BLaER1 treated with 17β-estradiol and CSF1 and Interleukin-3, amounts not matched to agents 10 nM and 100 nM (cell line): ENCODE measurements around the gene NOXO1.

Experiments used
- H3K27ac ChIP-seq, 11 experiments: shearing (Covaris generic); formaldehyde crosslinking; 2 replicates each; pipeline ENCODE4 v1.8.1; 2022
- H3K27me3 ChIP-seq, 11 experiments: shearing (Covaris generic); formaldehyde crosslinking; 2 replicates each; pipeline ENCODE4 v1.8.1; 2022
- H3K36me3 ChIP-seq, 11 experiments: shearing (Covaris generic); formaldehyde crosslinking; 2 replicates each; pipeline ENCODE4 v1.8.1; 2022
- H3K4me1 ChIP-seq, 10 experiments: shearing (Covaris generic); formaldehyde crosslinking; 2 replicates each; pipeline ENCODE4 v1.8.1; 2022
- H3K4me2 ChIP-seq, 11 experiments: shearing (Covaris generic); formaldehyde crosslinking; 2 replicates each; pipeline ENCODE4 v1.8.1; 2022
- H3K4me3 ChIP-seq, 10 experiments: shearing (Covaris generic); formaldehyde crosslinking; 2 replicates each; pipeline ENCODE4 v1.8.1; 2022
- H3K9ac ChIP-seq, 11 experiments: shearing (Covaris generic); formaldehyde crosslinking; 2 replicates each; pipeline ENCODE4 v1.8.1; 2022
- H3K9me3 ChIP-seq, 11 experiments: shearing (Covaris generic); formaldehyde crosslinking; replicated peaks in 1 of 11; 2 replicates each; pipeline ENCODE4 v1.8.1; 2022
- H4K20me1 ChIP-seq, 11 experiments: shearing (Covaris generic); formaldehyde crosslinking; 2 replicates each; pipeline ENCODE4 v1.8.1; 2022
- Cebpa-rat ChIP-seq, 11 experiments: shearing (Covaris generic); IDR thresholded peaks; 2 replicates each; pipeline ENCODE4 v1.8.1; 2022

NOXO1 gene

DNA sequence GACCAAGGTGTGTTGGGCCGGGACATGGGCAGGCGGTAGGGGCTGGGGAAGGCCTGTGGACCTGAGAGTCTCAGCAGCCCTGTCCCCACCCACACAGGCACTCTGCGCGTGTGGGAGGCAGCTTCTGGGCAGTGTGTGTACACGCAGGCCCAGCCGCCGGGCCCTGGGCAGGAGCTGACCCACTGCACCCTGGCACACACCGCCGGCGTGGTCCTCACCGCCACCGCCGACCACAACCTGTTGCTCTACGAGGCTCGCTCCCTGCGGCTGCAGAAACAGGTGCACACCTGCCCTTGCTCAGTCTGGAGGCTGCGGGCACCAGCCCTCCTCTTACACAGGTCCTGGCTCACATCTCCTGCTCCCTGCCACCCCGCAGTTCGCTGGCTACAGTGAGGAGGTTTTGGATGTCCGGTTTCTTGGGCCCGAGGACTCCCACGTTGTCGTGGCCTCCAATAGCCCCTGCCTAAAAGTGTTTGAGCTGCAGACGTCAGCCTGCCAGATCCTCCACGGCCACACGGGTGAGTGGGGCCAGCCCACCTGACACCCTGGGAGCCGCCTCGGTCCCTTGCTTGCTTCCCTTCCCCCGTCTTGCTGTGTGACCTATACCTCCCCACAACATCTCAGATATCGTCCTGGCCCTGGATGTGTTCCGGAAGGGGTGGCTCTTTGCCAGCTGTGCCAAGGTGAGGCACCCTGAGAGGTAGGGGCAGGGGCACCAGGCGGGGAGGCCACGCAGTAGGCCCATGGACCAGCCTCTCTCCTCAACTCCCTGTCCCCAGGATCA, 5.6 kb downstream of the NOXO1 start:
- Histone ChIP-seq H3K4me2 (no peak overlapping the region), H3K27me3 (peaks cover 27 to 33% (median 31%) of the 10 kb centered on the region in 11 experiments), H3K4me3 (no peak overlapping the region), H3K27ac (no peak overlapping the region), H4K20me1 (peaks cover 0 to 84% (median 69%) of the 10 kb centered on the region in 11 experiments; a peak in 19 of 22 replicates), H3K9me3 (no peaks in the 10 kb centered on the region), H3K36me3 (peaks cover 54 to 65% (median 57%) of the 10 kb centered on the region in 11 experiments), H3K9ac (no peak overlapping the region), H3K4me1 (peaks cover 19 to 37% (median 24%) of the 10 kb centered on the region in 10 experiments)
- no peak for TF ChIP-seq Cebpa-rat (IDR thresholded peaks at IDR 0.05)

DNA sequence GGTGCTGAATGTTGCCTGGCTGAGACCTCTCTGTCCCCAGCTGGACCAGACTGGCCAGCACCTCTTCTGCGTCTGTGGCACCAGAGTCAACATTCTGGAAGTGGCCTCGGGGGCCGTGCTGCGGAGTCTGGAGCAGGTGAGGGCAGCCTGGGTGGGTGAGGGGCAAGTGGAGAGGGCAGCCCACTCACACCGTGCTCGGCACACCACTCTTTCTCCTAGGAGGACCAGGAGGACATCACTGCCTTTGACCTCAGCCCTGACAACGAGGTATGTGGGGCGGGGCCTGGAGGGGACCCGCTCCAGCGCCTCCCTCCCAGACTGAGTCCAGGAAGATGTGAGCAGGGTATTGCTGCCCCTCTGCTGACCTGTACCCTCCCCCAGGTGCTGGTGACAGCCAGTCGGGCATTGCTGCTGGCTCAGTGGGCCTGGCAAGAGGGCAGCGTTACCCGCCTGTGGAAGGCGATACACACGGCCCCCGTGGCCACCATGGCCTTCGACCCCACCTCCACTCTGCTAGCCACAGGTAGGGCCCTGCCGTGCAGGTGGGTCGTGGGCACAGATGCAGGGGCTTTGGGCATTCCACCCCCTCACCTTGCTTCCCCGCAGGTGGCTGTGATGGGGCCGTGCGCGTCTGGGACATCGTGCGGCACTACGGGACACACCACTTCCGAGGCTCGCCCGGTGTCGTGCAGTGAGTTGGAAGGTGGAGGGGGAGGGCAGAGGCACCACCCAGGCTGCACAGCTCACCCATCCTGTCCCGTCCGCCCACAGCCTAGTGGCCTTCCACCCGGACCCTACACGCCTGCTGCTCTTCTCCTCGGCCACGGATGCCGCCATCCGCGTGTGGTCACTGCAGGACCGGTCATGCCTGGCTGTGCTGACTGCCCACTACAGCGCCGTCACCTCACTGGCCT, 6.9 kb downstream of the NOXO1 start:
- Histone ChIP-seq H4K20me1 (peaks cover 0 to 72% (median 57%) of the 10 kb centered on the region in 11 experiments; a peak in 19 of 22 replicates), H3K4me2 (no peak overlapping the region; a peak in 1 of 22 replicates), H3K9ac (0 out of 22 replicates have a peak overlapping the region, but pooled peaks of 1 of the 11 experiments have one; percentile 92), H3K27ac (no peak overlapping the region), H3K27me3 (peaks cover 15 to 21% (median 19%) of the 10 kb centered on the region in 11 experiments), H3K36me3 (peaks cover 52 to 61% (median 55%) of the 10 kb centered on the region in 11 experiments), H3K9me3 (no peaks in the 10 kb centered on the region), H3K4me1 (peaks cover 23 to 30% (median 26%) of the 10 kb centered on the region in 10 experiments), H3K4me3 (no peak overlapping the region)
- TF ChIP-seq Cebpa-rat (IDR thresholded peaks at IDR 0.05), result no peak

DNA sequence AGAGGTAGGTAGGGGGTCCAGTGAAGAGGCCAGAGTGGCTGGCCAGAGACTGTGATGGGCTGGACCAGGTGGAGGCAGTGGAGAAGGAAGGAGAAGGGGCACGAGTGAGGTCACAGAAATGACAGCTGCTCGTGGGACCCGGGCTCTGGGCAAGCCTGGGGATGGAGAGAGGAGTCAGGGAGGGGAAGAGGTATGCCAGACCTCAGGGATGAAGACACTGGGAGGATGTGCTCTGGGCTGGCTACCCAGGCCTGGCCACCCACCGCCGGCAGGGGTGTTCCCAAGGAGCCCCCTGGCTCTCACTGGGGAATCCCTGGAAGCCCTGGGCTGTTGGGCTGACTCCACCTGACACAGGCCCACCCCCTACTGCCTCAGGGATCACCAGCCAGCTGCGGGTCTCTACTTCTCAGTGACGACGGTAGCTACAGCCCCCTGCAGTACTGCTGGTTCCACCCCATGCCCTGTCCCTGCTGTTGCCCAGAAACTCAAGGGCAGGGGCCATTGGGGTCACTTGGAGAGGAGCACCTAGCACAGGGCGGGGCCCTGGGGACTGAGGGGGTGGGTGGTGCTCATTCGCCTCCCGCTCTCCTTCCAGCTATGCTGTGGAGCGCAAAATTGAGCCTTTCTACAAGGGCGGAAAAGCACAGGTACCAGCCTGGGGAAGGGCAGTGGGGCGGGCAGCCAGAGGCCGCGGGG, 7.7 kb downstream of the NOXO1 start:
- Histone ChIP-seq H3K27ac (no peak overlapping the region), H3K4me2 (peak overlapping the region; percentile 96 to 100 (median 99)), H3K27me3 (peaks cover 7 to 13% (median 11%) of the 10 kb centered on the region in 11 experiments), H4K20me1 (peaks cover 0 to 64% (median 49%) of the 10 kb centered on the region in 11 experiments; a peak in 19 of 22 replicates), H3K36me3 (peaks cover 45 to 53% (median 47%) of the 10 kb centered on the region in 11 experiments), H3K9me3 (no peaks in the 10 kb centered on the region), H3K4me1 (peaks cover 23 to 28% (median 26%) of the 10 kb centered on the region in 10 experiments), H3K4me3 (peak overlapping the region in 9 of 10 experiments; percentile 85 to 98 (median 97); a peak in 12 of 20 replicates), H3K9ac (peak overlapping the region; percentile 85 to 96 (median 91); a peak in 19 of 22 replicates)
- no peak for TF ChIP-seq Cebpa-rat (IDR thresholded peaks at IDR 0.05)

DNA sequence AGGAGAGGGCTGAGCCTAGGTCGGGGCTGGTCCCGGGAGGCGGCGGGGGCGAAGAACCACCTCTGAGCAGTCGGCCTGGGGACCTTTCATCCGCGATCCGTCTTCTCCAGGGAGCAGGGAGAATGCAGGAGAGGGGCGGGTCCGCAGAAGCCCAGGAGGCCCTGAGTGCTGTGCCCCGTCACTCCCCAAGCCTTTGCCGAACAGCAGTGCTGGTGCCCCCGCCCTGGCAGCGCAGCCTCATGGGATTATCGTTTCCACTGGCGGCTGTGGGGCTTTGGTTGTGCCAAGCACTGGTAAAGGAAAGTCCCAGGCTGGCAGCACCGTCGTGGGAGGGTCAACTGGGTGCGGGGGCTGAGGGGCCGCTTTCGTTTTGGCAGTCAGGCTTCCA, 8.8 kb downstream of the NOXO1 start:
- TF ChIP-seq Cebpa-rat (IDR thresholded peaks at IDR 0.05), result no peak
- H3K27ac ChIP-seq, result peak overlapping the region; percentile 85 to 96 (median 90)

DNA sequence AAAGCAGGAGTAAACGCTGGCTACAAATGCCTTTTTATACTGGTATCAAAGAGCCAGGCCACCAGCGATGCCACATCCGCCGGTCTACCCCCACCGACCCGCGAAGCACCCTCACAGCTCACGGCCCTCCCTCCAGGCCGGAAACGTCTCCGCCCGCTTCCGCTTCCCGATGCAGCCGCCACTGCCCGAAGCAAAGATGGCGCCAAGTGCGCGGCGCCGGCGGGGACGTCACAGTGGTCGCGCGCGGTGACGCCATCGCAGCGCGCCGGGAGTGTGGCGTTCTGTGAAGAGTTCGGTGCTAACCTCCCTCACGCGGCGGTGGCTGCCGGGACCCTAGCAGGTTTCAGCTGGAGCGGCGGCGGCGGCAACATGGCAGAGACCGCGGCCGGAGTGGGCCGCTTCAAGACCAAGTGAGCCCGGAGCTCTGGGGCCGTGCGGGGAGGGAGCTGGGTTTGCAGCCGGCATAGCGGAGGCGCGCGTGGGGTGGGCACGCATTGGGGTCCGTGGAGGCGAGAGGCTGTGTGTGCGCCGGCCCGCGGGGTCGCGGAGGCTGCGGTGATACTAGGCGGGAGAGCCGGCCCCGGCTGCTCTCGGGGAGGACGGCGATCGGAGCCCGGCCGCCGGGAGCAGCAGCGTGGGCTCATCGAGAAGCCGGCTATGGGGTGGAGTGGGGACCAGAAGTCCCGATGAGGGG, 9.3 kb downstream of the NOXO1 start, which contains the start of gene TBL3:
TBL3 (plus strand) TSS at position 258 of the 694 bp plus-strand sequence; CDS start at position 370, 112 bp downstream.
- peaks cover 23 to 28% (median 26%) of the 10 kb centered on the region in 10 experiments for H3K4me1 ChIP-seq
- H3K27ac ChIP-seq, result peak within 1 kb of the TSS; percentile 85 to 96 (median 90)
- H3K4me3 ChIP-seq, result peak within 1 kb of the TSS; percentile 85 to 98 (median 97)
- no peaks in the 10 kb centered on the region for H3K9me3 ChIP-seq
- H3K9ac ChIP-seq, result peak within 1 kb of the TSS; percentile 85 to 96 (median 91)
- H3K27me3 ChIP-seq, result no peaks in the 10 kb centered on the region
- peaks cover 29 to 42% (median 33%) of the 10 kb centered on the region in 11 experiments for H3K36me3 ChIP-seq
- peaks cover 0 to 50% (median 35%) of the 10 kb centered on the region in 11 experiments; a peak in 17 of 22 replicates for H4K20me1 ChIP-seq
- peak within 1 kb of the TSS; percentile 97 to 100 (median 99) for H3K4me2 ChIP-seq
- no peak for TF ChIP-seq Cebpa-rat (IDR thresholded peaks at IDR 0.05)

More for the DNA sequence above, 8.8 kb downstream of the NOXO1 start:
- H3K9ac ChIP-seq, result peak overlapping the region; percentile 85 to 96 (median 91)
- peak overlapping the region; percentile 96 to 100 (median 99) for H3K4me2 ChIP-seq
- H3K36me3 ChIP-seq, result peaks cover 34 to 42% (median 36%) of the 10 kb centered on the region in 11 experiments
- peaks cover 0 to 53% (median 37%) of the 10 kb centered on the region in 11 experiments; a peak in 17 of 22 replicates for H4K20me1 ChIP-seq
- peak overlapping the region; percentile 85 to 98 (median 97) for H3K4me3 ChIP-seq
- H3K27me3 ChIP-seq, result peaks cover 0 to 1% (median under 1%) of the 10 kb centered on the region in 11 experiments; a peak in 5 of 22 replicates
- H3K9me3 ChIP-seq, result no peaks in the 10 kb centered on the region
- H3K4me1 ChIP-seq, result peaks cover 23 to 28% (median 26%) of the 10 kb centered on the region in 10 experiments

DNA sequence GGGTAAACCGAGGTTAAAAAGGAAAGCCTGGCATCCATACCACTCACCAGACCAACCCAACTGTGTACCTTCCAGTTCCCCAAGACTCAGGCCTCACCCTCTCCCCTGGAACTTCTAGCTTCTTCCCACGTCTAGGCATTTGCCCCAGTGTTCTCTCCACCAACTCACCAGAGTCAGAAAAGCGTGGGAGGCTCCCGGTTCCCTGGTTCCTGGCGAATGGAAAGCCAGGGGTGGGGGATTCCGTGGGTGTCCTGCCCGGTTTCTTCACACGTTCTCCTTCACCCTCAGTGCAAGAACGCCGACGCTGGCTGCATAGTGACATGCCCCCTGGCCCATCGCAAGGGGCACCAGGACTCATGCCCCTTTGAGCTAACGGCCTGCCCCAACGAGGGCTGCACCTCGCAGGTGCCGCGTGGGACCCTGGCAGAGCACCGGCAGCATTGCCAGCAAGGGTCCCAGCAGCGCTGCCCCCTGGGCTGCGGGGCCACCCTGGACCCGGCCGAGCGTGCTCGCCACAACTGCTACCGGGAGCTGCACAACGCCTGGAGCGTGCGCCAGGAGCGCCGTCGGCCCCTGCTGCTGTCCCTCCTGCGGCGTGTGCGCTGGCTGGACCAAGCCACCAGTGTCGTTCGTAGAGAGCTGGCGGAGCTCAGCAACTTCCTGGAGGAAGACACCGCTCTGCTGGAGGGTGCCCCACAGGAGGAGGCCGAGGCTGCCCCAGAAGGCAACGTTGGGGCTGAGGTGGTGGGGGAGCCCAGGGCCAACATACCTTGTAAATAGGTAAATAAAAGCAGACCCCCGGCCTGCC, 12.9 kb downstream of the NOXO1 start:
- H3K4me3 ChIP-seq, result no peak overlapping the region
- TF ChIP-seq Cebpa-rat (IDR thresholded peaks at IDR 0.05), result no peak
- peaks cover 0 to 27% (median 13%) of the 10 kb centered on the region in 11 experiments; a peak in 20 of 22 replicates for H3K36me3 ChIP-seq
- H3K27ac ChIP-seq, result no peak overlapping the region
- peak overlapping the region in 3 of 11 experiments; percentile 8 to 15 (median 9); a peak in 2 of 22 replicates for H3K9ac ChIP-seq
- no peaks in the 10 kb centered on the region for H3K27me3 ChIP-seq
- H4K20me1 ChIP-seq, result peaks cover 9 to 39% (median 23%) of the 10 kb centered on the region in 11 experiments
- H3K4me1 ChIP-seq, result peaks cover 35 to 41% (median 36%) of the 10 kb centered on the region in 10 experiments
- no peaks in the 10 kb centered on the region; a peak in 1 of 22 replicates for H3K9me3 ChIP-seq
- H3K4me2 ChIP-seq, result no peak overlapping the region

DNA sequence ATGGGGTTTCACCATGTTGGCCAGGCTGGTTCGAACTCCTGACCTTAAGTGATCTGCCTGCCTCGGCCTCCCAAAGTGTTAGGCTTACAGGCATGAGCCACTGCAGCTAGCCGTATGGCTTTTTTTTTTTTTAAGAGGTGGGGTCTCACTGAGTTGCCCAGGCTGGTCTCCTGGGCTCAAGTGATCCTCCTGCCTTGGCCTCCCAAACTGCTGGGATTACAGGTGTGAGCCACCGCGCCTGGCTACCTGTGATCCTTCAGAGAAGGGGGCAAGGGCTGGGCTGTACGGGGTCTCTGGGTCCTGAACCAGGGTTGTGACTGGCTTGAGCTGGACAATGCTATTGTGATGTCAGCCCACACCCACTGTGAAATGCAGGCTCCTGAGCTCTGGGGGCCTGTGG, 14.8 kb downstream of the NOXO1 start, which contains the start of gene RNF151:
RNF151 (plus strand) TSS at position 397 of the 400 bp plus-strand sequence. CDS start 26 bp downstream, outside the sequence.
- H3K9ac ChIP-seq, result peak within 1 kb of the TSS; percentile 93 to 100 (median 97)
- H3K4me1 ChIP-seq, result peaks cover 44 to 50% (median 46%) of the 10 kb centered on the region in 10 experiments
- no peaks in the 10 kb centered on the region for H3K27me3 ChIP-seq
- peaks cover 27 to 44% (median 30%) of the 10 kb centered on the region in 11 experiments for H4K20me1 ChIP-seq
- peak within 1 kb of the TSS; percentile 80 to 100 (median 90) for H3K4me3 ChIP-seq
- TF ChIP-seq Cebpa-rat (IDR thresholded peaks at IDR 0.05), result no peak
- H3K36me3 ChIP-seq, result peaks cover 17 to 45% (median 31%) of the 10 kb centered on the region in 11 experiments
- peak within 1 kb of the TSS; percentile 90 to 99 (median 95) for H3K4me2 ChIP-seq
- no peaks in the 10 kb centered on the region; a peak in 1 of 22 replicates for H3K9me3 ChIP-seq
- peak within 1 kb of the TSS; percentile 90 to 99 (median 94); a peak in 21 of 22 replicates for H3K27ac ChIP-seq
